ENCODE results near the gene ARL8B. TPM values are rescaled to one million over a fixed set of nuclear protein-coding genes. Genes with fewer than 3 reads are reported as not detected.

The ARL8B gene
- total and polyA plus RNA-seq, 10 of the 15 experiments (the other 5 are each of a cell fraction or from before 2014, with no cell fraction given), result 22.0 to 80.6 (median 43.7) TPM

GRCh38 chr3:5103743-5104142 lies 18.3 kb upstream of the ARL8B start:
- POLR2A ChIA-PET, result no interaction called here
- CTCF ChIA-PET, result no interaction called here

GRCh38 chr3:5105050-5105449 lies 17.0 kb upstream of the ARL8B start:
- CTCF ChIA-PET, result no interaction called here

More at GRCh38 chr3:5103743-5104142, 18.3 kb upstream of the ARL8B start:
- DNase-seq (ENCODE audit: low read depth, low spot score), result no peak
- ChIA-PET SMC1A (ENCODE audit: uncharacterized antibody, unreplicated experiment) (no interaction called here), RAD21 (ENCODE audit: unreplicated experiment) (no interaction called here)
- no peak for FAIRE-seq
- Histone ChIP-seq H3K4me3 (no peak overlapping the region), H3K9me3 (replicated peaks; ENCODE audit: control insufficient read depth, insufficient read depth, low read length) (no peaks in the 10 kb centered on the region), H3K27me3 (replicated peaks in 1 of 2; ENCODE audit: control insufficient read depth in 2 of 2, insufficient read depth in 2 of 2, low read length in 1 of 2) (no peaks in the 10 kb centered on the region), H3K4me1 (ENCODE audit: control insufficient read depth, insufficient read depth, low read length) (no peaks in the 10 kb centered on the region), H3K36me3 (ENCODE audit: control insufficient read depth in 2 of 2, insufficient read depth in 2 of 2, low read length in 1 of 2) (no peaks in the 10 kb centered on the region), H3K9ac (ENCODE audit: control insufficient read depth, insufficient read depth, low read length) (no peak overlapping the region), H3K4me2 (ENCODE audit: control insufficient read depth, insufficient read depth) (no peak overlapping the region), H3K79me2 (ENCODE audit: control insufficient read depth, insufficient read depth, low read length) (no peaks in the 10 kb centered on the region), H4K20me1 (ENCODE audit: control insufficient read depth, insufficient read depth) (no peaks in the 10 kb centered on the region), H2AFZ (ENCODE audit: control insufficient read depth, low read depth, low read length) (no peak overlapping the region), H3K27ac (ENCODE audit: control insufficient read depth, insufficient read depth) (no peak overlapping the region)
- in situ Hi-C loops (cut with MboI) (no loop called here), intact Hi-C loops (cut with micrococcal nuclease; ENCODE audit: unreplicated experiment) (no loop called here)
- BruUV-seq (replicated peaks), result no TSS peak
- WGBS (ENCODE audit: insufficient coverage, insufficient replicate concordance, low lambda C conversion rate, missing lambda C conversion rate), result 41% methylated on average over 3 of the region's 3 CpGs
- ATAC-seq, result no peak
- no peak for TF ChIP-seq PAX8 (IDR thresholded peaks at IDR 0.05)
- TF ChIP-seq NR2F1 (conservative IDR thresholded peaks at IDR 0.05), result no peak
- no peak for TF ChIP-seq FOS (IDR thresholded peaks at IDR 0.05; ENCODE audit: borderline replicate concordance, extremely low read depth, insufficient read length)
- no peak for TF ChIP-seq RBBP5 (conservative IDR thresholded peaks at IDR 0.05)
- no peak for TF ChIP-seq SP1 (IDR thresholded peaks at IDR 0.05; ENCODE audit: low read depth, low read length)
- TF ChIP-seq FOXK2 (IDR thresholded peaks at IDR 0.05), result no peak
- no peak for TF ChIP-seq HDAC6 (IDR thresholded peaks at IDR 0.05; ENCODE audit: unreplicated experiment)

More at GRCh38 chr3:5105050-5105449, 17.0 kb upstream of the ARL8B start:
- SMC1A ChIA-PET (ENCODE audit: uncharacterized antibody, unreplicated experiment), result no interaction called here
- TF ChIP-seq ZNF207 (IDR thresholded peaks at IDR 0.05; ENCODE audit: borderline replicate concordance) (no peak), CEBPB (IDR thresholded peaks at IDR 0.05; ENCODE audit: borderline replicate concordance in 1 of 2, low read depth in 2 of 2, low read length in 2 of 2) (no peak), IRF4 (IDR thresholded peaks at IDR 0.05; ENCODE audit: low read depth, low read length) (no peak), RFX5 (IDR thresholded peaks at IDR 0.05; ENCODE audit: low read depth, low read length) (no peak), PAX5 (IDR thresholded peaks at IDR 0.05; ENCODE audit: borderline replicate concordance, low read depth, low read length) (no peak), SPI1 (IDR thresholded peaks at IDR 0.05; ENCODE audit: borderline replicate concordance, insufficient read depth, low read depth, low read length) (no peak), ZNF592 (IDR thresholded peaks at IDR 0.05) (no peak), PAX8 (IDR thresholded peaks at IDR 0.05) (no peak), TAF1 (IDR thresholded peaks at IDR 0.05; ENCODE audit: borderline replicate concordance, low read depth, low read length) (no peak), USF1 (IDR thresholded peaks at IDR 0.05; ENCODE audit: borderline replicate concordance, extremely low read length, insufficient read depth, low read depth, low read length) (no peak), MTA3 (IDR thresholded peaks at IDR 0.05; ENCODE audit: borderline replicate concordance, low read length) (no peak)
- Histone ChIP-seq H3K79me2 (ENCODE audit: control insufficient read depth, insufficient read depth, low read length) (no peaks in the 10 kb centered on the region), H3K36me3 (ENCODE audit: control insufficient read depth in 2 of 2, insufficient read depth in 2 of 2, low read length in 1 of 2) (no peaks in the 10 kb centered on the region), H3K9ac (ENCODE audit: control insufficient read depth, insufficient read depth, low read length) (no peak overlapping the region), H3K4me3 (no peak overlapping the region), H4K20me1 (ENCODE audit: control insufficient read depth, insufficient read depth) (no peaks in the 10 kb centered on the region), H3K9me3 (replicated peaks; ENCODE audit: control insufficient read depth, insufficient read depth, low read length) (no peaks in the 10 kb centered on the region), H3K4me1 (ENCODE audit: control insufficient read depth, insufficient read depth, low read length) (no peaks in the 10 kb centered on the region), H2AFZ (ENCODE audit: control insufficient read depth, low read depth, low read length) (no peak overlapping the region), H3K4me2 (ENCODE audit: control insufficient read depth, insufficient read depth) (no peak overlapping the region), H3K27me3 (replicated peaks in 1 of 2; ENCODE audit: control insufficient read depth in 2 of 2, insufficient read depth in 2 of 2, low read length in 1 of 2) (no peaks in the 10 kb centered on the region), H3K27ac (ENCODE audit: control insufficient read depth, insufficient read depth) (no peak overlapping the region)
- POLR2A ChIA-PET, result no interaction called here
- in situ Hi-C loops (cut with MboI) (no loop called here), intact Hi-C loops (cut with micrococcal nuclease; ENCODE audit: unreplicated experiment) (no loop called here)
- ATAC-seq, result no peak
- RAD21 ChIA-PET (ENCODE audit: unreplicated experiment), result no interaction called here
- WGBS (ENCODE audit: insufficient coverage, insufficient replicate concordance, low lambda C conversion rate, missing lambda C conversion rate), result 69% methylated on average over 7 of the region's 7 CpGs
- no peak for DNase-seq (ENCODE audit: low read depth, low spot score)
- no peak for FAIRE-seq
- BruUV-seq (replicated peaks), result no TSS peak

All from GM12878 (cell line).